Type B pancreatic cell (in vitro differentiated cells): ENCODE results near the gene PYCR2. TPM values are rescaled to one million over a fixed set of nuclear protein-coding genes. Genes with fewer than 3 reads are reported as not detected.
"Not testable (repeated sequence)": the region's sequence is repeated elsewhere in the genome, so short reads cannot be mapped to it uniquely, and the experiment has no call there.

Experiments
- DNase-seq: peaks from one replicate; pipeline ENCODE4 v3.0.0; 2021; ENCODE audit warnings: mixed read lengths; ENCODE audit not compliant: unreplicated experiment; ENCODE audit errors: extremely low spot score
- H3K27ac Mint-ChIP-seq: 2 replicates; pipeline ENCODE4 v1.8.0; 2021; ENCODE audit warnings: mild to moderate bottlenecking, mixed read lengths
- H3K27me3 Mint-ChIP-seq: 2 replicates; pipeline ENCODE4 v1.8.0; 2021; ENCODE audit warnings: mixed read lengths
- H3K36me3 Mint-ChIP-seq: 2 replicates; pipeline ENCODE4 v1.8.0; 2021; ENCODE audit warnings: mixed read lengths
- H3K4me1 Mint-ChIP-seq: one replicate; pipeline ENCODE4 v1.8.0; 2021; ENCODE audit warnings: mixed read lengths; ENCODE audit not compliant: unreplicated experiment
- H3K4me3 Mint-ChIP-seq: 2 replicates; pipeline ENCODE4 v1.8.0; 2021; ENCODE audit warnings: mild to moderate bottlenecking, mixed read lengths
- H3K9me3 Mint-ChIP-seq: 2 replicates; pipeline ENCODE4 v1.8.0; 2021; ENCODE audit warnings: mixed read lengths
- CTCF ChIP-seq: fragments of 200-600 bp; sonication (generic); conservative IDR thresholded peaks from 2 replicates; pipeline ENCODE4 v1.5.0; 2021; ENCODE audit warnings: antibody characterized with exemption, mild to moderate bottlenecking
- long read RNA-seq: library from polyadenylated mRNA; unstranded; transcript quantifications from one replicate; pipeline ENCODE4 v2.0.0, GENCODE V29; 2020
- total RNA-seq: library from RNA; stranded (reverse); gene quantifications from 2 replicates; pipeline ENCODE4 v1.2.1, GENCODE V29; 2021; ENCODE audit warnings: low replicate concordance

Gene PYCR2
- total RNA-seq: 37.8 and 46.7 TPM in 2 replicates
- long read RNA-seq, partial matches to known transcripts: 0 of 2 reads
- long read RNA-seq, other reads (novel, unspliced or antisense): 0 of 2 reads

- H3K4me1 Mint-ChIP-seq: peaks cover 5% of the 10 kb centered on the region
- H3K27ac Mint-ChIP-seq: peak within 1 kb of the TSS; percentile 85
- TF ChIP-seq CTCF: peak; percentile 17
- peaks cover 3% of the 10 kb centered on the region for H3K36me3 Mint-ChIP-seq
- peak; percentile 96 for DNase-seq
- peak within 1 kb of the TSS; percentile 95 for H3K4me3 Mint-ChIP-seq
- no peaks in the 10 kb centered on the region for H3K27me3 Mint-ChIP-seq
- no peaks in the 10 kb centered on the region for H3K9me3 Mint-ChIP-seq
Observed at GRCh38 chr1:225923692-225924555, at the start of gene PYCR2. Gene PYCR2, minus strand, starts transcription at chr1:225924250. Its CDS starts 140 bp downstream, at chr1:225924110.

DNA sequence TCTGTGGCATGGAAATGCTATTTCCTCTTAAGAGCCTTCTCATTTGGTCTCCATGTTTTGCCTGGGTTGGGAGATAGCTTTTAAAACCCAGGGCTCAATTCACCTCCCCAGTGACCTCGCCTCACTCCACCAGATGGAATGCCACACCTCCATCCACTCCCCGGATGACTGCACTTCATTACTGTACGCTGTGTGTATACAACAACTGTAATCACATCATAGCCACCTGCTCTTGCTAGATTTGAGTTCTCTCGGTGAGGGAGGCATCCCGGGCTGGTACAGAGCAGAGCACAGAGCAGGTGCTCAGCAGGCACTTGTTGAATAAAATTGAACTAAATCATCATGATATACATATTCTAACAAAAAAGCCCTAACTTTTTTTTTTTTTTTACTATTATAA is 49.1 kb upstream of the PYCR2 start:
- H3K4me1 Mint-ChIP-seq: peaks cover 3% of the 10 kb centered on the region

DNA sequence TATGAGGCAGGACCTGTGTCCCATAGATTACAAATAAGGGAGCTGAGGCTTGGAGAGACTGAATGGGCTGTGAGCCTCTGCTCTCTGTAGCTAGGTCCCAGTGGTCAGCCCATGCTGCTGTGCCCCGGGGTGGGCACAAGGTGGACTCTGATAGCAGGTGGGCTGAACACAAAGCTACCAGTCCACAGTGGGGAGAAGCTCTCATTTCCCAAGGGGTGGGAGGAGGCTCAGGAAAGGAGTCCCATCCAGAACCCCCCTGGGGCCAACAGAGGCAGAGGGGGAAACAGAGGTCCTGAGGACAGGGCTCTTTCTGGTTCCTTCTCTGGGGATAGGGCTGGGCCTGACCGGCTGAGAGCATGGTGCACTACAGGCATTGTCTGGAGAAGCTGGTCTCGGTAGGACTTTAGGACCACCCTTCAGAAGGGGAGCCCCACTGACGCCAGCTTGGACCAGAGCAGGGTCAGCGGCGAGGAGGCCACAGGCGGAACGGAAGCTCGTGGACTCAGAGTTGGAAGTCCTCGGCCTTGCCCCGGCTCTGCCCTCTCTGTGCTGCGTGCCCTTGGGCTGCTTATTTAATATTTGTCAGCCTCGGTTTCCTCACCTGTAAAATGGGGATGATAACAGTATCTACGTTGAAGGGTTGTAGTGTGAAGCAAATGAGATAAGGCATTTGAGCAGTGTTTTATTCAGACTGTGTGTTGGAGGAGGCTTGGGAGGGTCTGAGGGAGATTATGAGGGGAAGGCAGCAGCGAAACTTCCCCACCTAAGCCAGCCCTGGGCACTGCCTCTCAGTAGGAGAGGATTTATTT is 48.5 kb upstream of the PYCR2 start:
- TF ChIP-seq CTCF: no peak
- peaks cover 3% of the 10 kb centered on the region for H3K4me1 Mint-ChIP-seq
- no peak overlapping the region for H3K4me3 Mint-ChIP-seq
- H3K27ac Mint-ChIP-seq: no peak overlapping the region
- no peaks in the 10 kb centered on the region for H3K27me3 Mint-ChIP-seq
- H3K9me3 Mint-ChIP-seq: no peaks in the 10 kb centered on the region
- H3K36me3 Mint-ChIP-seq: no peaks in the 10 kb centered on the region
- DNase-seq: no peak

More for the DNA sequence above, 49.1 kb upstream of the PYCR2 start:
- no peak for DNase-seq
- no peak overlapping the region for H3K4me3 Mint-ChIP-seq
- no peak overlapping the region for H3K27ac Mint-ChIP-seq
- H3K36me3 Mint-ChIP-seq: no peaks in the 10 kb centered on the region
- H3K9me3 Mint-ChIP-seq: no peaks in the 10 kb centered on the region
- no peaks in the 10 kb centered on the region for H3K27me3 Mint-ChIP-seq
- no peak for TF ChIP-seq CTCF

DNA sequence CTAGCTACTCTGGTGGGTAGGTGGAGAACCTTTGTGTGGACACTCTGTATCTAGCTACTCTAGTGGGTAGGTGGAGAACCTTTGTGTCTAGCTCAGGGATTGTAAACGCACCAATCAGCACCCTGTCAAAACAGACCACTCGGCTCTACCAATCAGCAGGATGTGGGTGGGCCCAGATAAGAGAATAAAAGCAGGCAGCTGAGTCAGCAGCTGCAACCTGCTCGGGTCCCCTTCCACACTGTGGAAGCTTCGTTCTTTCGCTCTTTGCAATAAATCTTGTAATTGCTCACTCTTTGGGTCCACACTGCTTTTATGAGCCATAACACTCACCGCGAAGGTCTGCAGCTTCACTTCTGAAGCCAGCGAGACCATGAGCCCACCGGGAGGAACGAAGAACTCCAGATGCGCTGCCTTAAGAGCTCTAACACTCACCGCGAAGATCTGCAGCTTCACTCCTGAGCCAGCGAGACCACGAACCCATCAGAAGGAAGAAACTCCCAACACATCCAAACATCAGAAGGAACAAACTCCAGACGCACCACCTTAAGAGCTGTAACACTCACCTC is 46.6 kb upstream of the PYCR2 start:
- H3K9me3 Mint-ChIP-seq, H3K36me3 Mint-ChIP-seq, H3K27ac Mint-ChIP-seq, H3K4me3 Mint-ChIP-seq, DNase-seq, H3K27me3 Mint-ChIP-seq, H3K4me1 Mint-ChIP-seq: not testable (repeated sequence)

DNA sequence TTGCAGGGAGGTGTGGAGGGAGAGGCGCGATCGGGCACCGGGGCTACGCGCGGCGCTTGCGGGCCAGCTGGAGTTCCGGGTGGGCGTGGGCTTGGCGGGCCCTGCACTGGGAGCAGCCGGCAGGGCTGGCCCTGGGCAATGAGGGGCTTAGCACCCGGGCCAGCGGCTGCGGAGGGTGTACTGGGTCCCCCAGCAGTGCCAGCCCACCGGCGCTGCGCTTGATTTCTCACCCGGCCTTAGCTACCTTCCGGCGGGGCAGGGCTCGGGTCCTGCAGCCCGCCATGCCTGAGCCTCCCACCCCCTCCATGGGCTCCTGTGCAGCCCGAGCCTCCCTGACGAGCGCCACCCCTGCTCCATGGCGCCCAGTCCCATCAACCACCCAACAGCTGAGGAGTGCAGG is 45.7 kb upstream of the PYCR2 start:
- not testable (repeated sequence) for H3K4me1 Mint-ChIP-seq, H3K9me3 Mint-ChIP-seq, H3K4me3 Mint-ChIP-seq, H3K36me3 Mint-ChIP-seq, H3K27me3 Mint-ChIP-seq, DNase-seq, H3K27ac Mint-ChIP-seq

GRCh38 chr1:225965231-225965630 is 41.2 kb upstream of the PYCR2 start:
- Mint-ChIP-seq H3K36me3 (no peaks in the 10 kb centered on the region), H3K4me3 (no peak overlapping the region), H3K27ac (no peak overlapping the region), H3K27me3 (peaks cover 12% of the 10 kb centered on the region), H3K9me3 (no peaks in the 10 kb centered on the region), H3K4me1 (no peaks in the 10 kb centered on the region)
- no peak for TF ChIP-seq CTCF
- no peak for DNase-seq
